Neural progenitor cell (in vitro differentiated cells): ENCODE results near the gene CYB5R4.

Experiments
- CTCF ChIP-seq: fragments of 200-600 bp; sonication (generic); IDR thresholded peaks from 2 replicates; pipeline ENCODE4 v1.5.1; 2017; ENCODE audit warnings: antibody characterized with exemption, mild to moderate bottlenecking
- EZH2 ChIP-seq: fragments of 200-600 bp; sonication (generic); IDR thresholded peaks from 2 replicates; pipeline ENCODE4 v1.6.1; 2017; ENCODE audit warnings: antibody characterized with exemption, mild to moderate bottlenecking, moderate library complexity
- EZH2phosphoT487 ChIP-seq: fragments of 200-600 bp; sonication (generic); IDR thresholded peaks from 2 replicates; pipeline ENCODE4 v1.6.1; 2017; ENCODE audit warnings: antibody characterized with exemption

GRCh38 chr6:83879746-83880145 is 20.3 kb downstream of the CYB5R4 start:
- TF ChIP-seq CTCF = no peak
- TF ChIP-seq EZH2phosphoT487 = no peak
- no peak for TF ChIP-seq EZH2
